Erythroblast (primary cell): ENCODE results near the gene TMCC3.

Experiments used
- DNase-seq, 2 experiments: peaks; one replicate each; lab custom pipeline; 2025; lab: John Stamatoyannopoulos, UW
- GATA1 ChIP-seq: IDR thresholded peaks from 2 replicates; pipeline ENCODE4 v1.6.1; 2011; ENCODE audit warnings: low read depth, mild to moderate bottlenecking, control low read depth, low read length, moderate library complexity
- POLR2A ChIP-seq: IDR thresholded peaks from 2 replicates; pipeline ENCODE4 v1.6.1; 2011; ENCODE audit warnings: mild to moderate bottlenecking, low read length

TMCC3 gene

DNA sequence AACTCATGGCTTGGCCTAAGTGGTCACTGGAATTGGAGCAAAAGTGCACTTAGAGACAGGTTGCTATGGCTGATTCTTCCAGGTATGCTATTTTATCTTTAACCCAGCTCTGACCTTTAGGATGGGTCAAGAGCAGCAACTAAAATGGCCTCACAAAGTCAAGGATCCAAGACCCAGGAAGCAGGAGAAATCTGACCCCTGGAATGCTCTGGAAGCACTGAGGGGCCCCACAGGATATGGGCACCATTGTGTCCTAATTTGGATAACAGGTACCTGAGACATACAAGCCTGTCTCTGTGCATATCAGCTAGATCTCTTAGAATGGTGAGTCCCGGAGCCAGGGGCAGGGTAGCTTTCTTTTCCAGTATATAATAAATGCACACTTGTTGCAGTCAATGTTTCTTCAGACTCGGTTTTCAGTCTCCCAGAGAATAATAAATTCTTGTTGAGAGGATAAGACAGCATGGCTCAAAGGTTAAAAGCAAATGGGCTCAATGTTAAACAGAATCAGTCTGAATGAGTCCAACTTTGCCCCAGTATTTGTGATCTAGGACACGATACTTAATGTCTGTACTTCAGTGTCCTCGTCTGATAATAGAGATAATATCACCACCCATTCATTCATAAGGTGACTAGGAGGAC, 29.3 kb upstream of the TMCC3 start:
- no peak for TF ChIP-seq POLR2A
- TF ChIP-seq GATA1: no peak
- no peak for DNase-seq

- no peak for DNase-seq
- TF ChIP-seq POLR2A (no peak), GATA1 (no peak)
These were observed 28.5 kb upstream of the TMCC3 start for GRCh38 chr12:94678849-94679248.

GRCh38 chr12:94678379-94678778, 28.0 kb upstream of the TMCC3 start:
- DNase-seq: no peak
- TF ChIP-seq POLR2A: no peak
- TF ChIP-seq GATA1: no peak

- TF ChIP-seq GATA1 (no peak), POLR2A (no peak)
- no peak for DNase-seq
These were observed 27.4 kb upstream of the TMCC3 start for GRCh38 chr12:94677778-94678177.

DNA sequence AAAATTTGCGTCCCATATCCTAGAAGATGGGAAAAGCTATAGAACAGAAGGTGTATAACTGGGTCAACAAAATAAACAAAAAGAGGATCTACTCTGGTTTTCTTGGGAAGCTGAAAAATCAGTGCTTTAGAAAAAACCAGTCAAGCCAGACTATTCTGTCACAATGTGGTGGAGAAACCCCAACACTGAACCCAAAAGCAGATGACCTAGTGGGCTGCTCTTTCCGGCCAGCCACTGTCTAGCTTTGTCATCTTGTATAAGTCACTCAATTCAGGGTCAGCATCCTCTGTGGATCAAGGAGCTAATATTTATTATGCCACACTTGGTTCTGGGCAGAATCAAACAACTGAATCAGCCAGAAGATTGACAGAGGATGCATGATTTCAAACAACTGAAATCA, 26.6 kb upstream of the TMCC3 start:
- DNase-seq: no peak
- no peak for TF ChIP-seq GATA1
- TF ChIP-seq POLR2A: no peak

DNA sequence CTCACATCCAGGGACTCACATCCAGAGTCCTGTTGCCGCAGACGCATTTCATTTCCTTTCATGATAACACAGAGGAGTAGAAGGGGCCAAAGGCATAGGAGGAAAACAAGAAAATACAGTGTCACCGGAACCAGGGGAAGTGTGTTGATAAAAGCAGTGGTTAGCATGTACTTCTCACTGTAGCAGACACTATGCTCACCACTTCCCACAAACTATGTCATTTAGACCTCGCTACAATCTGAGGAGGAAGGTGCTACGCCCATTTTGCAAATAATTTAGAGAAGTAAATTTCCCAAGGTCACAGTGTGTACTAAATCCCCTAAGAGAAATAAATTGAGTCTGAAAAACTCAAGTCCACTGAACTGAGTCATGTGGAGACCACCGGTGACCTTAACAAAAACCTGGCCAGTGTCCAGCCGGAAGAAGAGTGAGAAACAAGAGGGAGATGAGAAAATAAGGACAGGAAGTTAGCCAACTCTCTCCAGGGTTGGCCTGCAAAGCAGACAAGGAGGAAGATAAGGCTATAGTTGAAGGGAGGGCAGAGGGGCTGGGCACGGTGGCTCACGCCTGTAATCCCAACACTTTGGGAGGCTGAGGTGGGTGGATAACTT, 25.8 kb upstream of the TMCC3 start:
- peak in 1 of 2 experiments; percentile 15 for DNase-seq
- no peak for TF ChIP-seq GATA1
- no peak for TF ChIP-seq POLR2A

DNA sequence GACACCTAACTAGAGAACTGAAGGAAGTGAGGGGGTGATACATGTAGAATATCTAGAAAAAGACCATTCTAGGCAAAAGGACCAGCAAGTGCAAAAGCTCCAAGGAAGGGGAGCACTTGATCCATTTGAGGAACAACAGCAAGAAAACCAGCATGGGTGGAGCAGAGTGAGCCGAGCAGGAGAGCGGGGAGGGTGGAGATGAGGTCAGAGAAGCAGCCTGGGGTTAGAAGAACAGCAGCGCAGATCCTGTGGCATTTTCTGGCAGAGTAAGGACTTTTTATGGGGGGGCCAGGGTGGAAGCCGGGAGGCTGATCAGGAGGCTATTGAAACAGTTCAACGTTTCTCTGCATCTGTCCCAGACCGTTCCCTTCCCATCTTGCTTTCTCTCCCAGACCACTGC, 24.5 kb upstream of the TMCC3 start:
- TF ChIP-seq GATA1: no peak
- no peak for TF ChIP-seq POLR2A
- DNase-seq: no peak

DNA sequence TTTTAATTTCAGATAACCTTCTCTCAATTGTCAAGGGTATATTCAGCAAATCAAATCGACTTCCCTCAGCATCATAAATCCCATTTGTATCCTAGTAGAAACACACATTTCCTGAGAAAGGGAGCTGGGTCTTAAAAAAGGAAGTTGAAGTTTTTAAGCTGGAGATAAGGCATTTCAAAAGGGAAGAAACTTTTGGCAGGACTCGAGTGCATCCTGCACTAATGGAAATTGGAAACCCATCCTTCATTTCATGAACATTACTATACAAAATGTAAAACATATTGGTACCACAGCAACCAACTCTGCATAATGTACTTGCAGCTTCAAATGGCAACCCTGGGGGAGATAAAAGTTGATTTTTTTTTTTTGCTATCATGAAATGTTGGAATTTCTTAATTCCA, 23.7 kb upstream of the TMCC3 start:
- TF ChIP-seq GATA1 (no peak), POLR2A (no peak)

DNA sequence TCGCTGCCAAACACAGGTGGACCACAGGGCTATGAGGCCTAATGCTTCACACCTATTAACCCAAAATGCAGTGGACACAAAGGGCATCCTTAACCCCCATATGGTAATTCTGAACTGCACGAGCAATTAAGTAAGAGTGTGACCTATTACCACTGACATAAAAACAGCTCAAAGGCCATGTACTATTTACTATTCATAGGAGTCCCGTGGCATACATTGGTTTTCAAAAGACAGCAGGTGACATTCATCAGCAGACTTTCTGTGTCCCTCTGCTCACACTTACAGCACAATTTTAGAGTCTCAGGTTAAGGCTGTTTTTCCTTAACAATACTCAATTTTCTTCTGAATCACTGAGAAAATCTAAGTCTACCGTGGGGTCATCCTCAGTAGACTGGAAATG, 23.1 kb upstream of the TMCC3 start:
- DNase-seq: no peak
- TF ChIP-seq POLR2A: no peak
- no peak for TF ChIP-seq GATA1

More for the DNA sequence above, 23.7 kb upstream of the TMCC3 start:
- DNase-seq: no peak

DNA sequence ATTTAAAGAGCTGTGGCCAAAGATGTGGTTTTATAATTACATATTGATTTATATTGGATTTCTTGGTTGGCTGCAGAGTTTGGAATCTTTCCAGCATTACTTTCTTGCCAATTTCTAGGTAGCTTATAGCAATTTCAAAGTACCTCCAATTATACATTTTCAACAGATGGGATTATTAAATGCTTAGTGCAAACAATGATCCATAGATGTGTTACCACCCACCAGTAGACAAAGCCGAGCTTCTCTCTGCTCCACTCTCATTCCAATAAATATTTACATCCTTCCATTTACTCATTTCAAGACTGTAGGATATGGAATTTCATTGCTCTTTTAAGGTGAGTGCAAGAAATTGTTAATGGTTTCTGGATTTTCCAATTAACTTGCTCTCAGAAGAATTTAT, 21.6 kb upstream of the TMCC3 start:
- no peak for DNase-seq
- TF ChIP-seq GATA1 (no peak), POLR2A (no peak)

- no peak for DNase-seq
- TF ChIP-seq POLR2A: no peak
- no peak for TF ChIP-seq GATA1
These were observed 20.5 kb upstream of the TMCC3 start for GRCh38 chr12:94670898-94671297.

GRCh38 chr12:94670075-94670474, 19.7 kb upstream of the TMCC3 start:
- no peak for DNase-seq
- TF ChIP-seq POLR2A (no peak), GATA1 (no peak)

GRCh38 chr12:94667031-94667540, 16.7 kb upstream of the TMCC3 start:
- TF ChIP-seq GATA1 (no peak), POLR2A (no peak)
- no peak for DNase-seq

GRCh38 chr12:94666158-94666557, 15.8 kb upstream of the TMCC3 start:
- DNase-seq: no peak
- TF ChIP-seq GATA1 (no peak), POLR2A (no peak)
